Erythroblast (primary cell): ENCODE results near the gene MPV17L2.
"Not testable (repeated sequence)": the region's sequence is repeated elsewhere in the genome, so short reads cannot be mapped to it uniquely, and the experiment has no call there.

ENCODE experiments used
- DNase-seq, 2 experiments: peaks; one replicate each; lab custom pipeline; 2025; lab: John Stamatoyannopoulos, UW
- GATA1 ChIP-seq: IDR thresholded peaks from 2 replicates; pipeline ENCODE4 v1.6.1; 2011; ENCODE audit warnings: low read depth, mild to moderate bottlenecking, control low read depth, low read length, moderate library complexity
- POLR2A ChIP-seq: IDR thresholded peaks from 2 replicates; pipeline ENCODE4 v1.6.1; 2011; ENCODE audit warnings: mild to moderate bottlenecking, low read length

MPV17L2 gene

DNA sequence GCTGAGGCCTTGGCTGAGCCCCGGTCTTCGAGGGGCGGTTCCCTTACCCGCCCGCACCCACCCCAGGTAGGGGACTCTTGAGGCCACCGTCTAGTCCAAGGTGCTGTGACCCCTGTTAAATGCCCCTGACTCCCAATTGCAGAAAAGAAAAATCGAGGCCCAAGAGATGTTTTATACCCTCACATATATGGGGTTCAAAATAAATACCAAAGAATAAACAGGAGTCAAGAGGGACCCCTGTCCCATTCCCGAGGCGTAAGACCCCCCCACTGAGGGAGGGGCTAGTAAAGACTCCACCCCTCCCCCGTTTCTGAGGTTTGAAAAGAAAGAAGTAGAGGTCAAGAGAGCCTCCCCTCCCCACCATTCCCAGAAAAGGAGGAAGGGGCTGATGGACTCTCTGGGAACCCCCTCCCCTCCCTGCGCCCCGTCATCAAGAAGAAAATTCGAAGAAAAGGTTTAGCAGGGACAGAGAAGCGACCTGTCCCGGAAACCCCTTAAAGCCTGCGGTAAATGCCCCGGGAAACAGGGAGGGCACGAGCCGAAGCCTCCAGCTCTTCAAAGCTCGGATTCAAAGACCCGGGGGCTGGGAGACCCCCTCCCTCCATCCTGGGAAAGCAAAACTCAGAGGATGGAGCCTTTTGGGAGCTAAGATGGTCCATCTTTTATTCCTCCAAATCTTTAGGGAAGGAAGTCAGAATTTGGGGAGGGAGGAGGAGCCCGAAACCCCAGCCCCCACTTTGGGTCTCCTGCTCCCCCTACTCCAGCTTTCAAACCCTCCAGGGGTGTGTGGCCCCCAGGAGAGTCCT, 11.6 kb downstream of the MPV17L2 start:
- no peak for DNase-seq
- TF ChIP-seq GATA1 = no peak
- peak; percentile 61 for TF ChIP-seq POLR2A

GRCh38 chr19:18205200-18205892, 12.3 kb downstream of the MPV17L2 start:
- TF ChIP-seq POLR2A = no peak
- no peak for TF ChIP-seq GATA1
- peak; percentile 64 to 74 for DNase-seq

- no peak for DNase-seq
- no peak for TF ChIP-seq GATA1
- TF ChIP-seq POLR2A = no peak
Observed at GRCh38 chr19:18206018-18206417, 13.0 kb downstream of the MPV17L2 start.

- DNase-seq = peak in 1 of 2 experiments; percentile 63
- no peak for TF ChIP-seq GATA1
Observed at GRCh38 chr19:18208098-18208951, 15.3 kb downstream of the MPV17L2 start.

- not testable (repeated sequence) for DNase-seq
Observed at GRCh38 chr19:18209912-18210311, 16.9 kb downstream of the MPV17L2 start.

- DNase-seq = no peak
- TF ChIP-seq GATA1 = no peak
- TF ChIP-seq POLR2A = no peak
Observed at GRCh38 chr19:18211683-18212082, 18.7 kb downstream of the MPV17L2 start.

DNA sequence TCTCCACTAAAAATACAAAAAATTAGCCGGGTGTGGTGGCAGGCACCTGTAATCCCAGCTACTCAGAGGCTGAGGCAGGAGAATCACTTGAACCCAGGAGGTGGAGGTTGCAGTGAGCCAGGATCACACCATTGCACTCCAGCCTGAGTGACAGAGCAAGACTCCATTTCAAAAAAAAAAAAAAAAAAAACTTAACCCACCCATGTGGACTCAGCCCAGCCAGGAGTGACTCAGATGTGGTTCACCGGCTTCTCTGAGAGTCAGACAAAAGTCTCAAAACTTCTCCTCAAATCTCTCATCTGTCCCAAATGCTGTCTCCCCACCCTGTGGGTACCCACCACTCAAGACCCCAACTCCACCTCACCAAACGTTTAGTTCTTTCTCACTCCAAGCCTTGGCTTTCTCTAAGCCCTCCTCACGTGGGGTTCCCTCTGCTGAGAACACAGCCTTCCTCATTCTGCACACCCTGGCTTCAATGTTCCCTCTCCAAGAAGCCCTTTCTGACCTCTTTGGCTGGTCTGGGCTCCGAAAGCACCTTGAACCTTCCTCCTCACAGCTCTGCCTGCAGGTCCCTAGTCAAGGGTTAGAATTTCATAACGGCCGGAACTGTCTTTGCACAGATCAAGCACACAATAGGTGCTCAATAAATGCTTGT, 21.9 kb downstream of the MPV17L2 start:
- TF ChIP-seq POLR2A (no peak), GATA1 (no peak)

DNA sequence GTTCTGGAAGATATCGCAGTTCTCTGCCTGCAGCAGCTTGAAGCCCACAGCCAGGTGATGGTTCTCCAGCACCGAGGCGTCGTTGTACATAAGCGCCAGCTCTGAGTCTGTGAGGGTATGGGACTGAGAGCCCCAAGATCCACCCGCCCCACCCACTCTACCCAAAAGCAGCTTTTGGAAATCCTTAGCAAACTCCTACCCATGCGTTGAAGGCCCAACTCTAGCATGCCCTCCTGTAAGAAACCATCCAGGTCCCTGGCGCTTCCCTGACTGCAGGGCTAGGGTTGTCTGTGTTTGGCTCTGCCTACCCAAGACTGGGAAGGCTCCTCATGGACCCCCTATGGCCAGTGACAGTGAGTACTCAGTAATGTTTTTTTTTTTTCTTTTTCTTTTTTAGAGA, 23.8 kb downstream of the MPV17L2 start:
- no peak for TF ChIP-seq POLR2A
- no peak for TF ChIP-seq GATA1
- DNase-seq = no peak

More for the DNA sequence above, 21.9 kb downstream of the MPV17L2 start:
- DNase-seq = peak in 1 of 2 experiments; percentile 41

- DNase-seq = no peak
- no peak for TF ChIP-seq POLR2A
- TF ChIP-seq GATA1 = no peak
Observed at GRCh38 chr19:18218159-18218558, 25.1 kb downstream of the MPV17L2 start.

DNA sequence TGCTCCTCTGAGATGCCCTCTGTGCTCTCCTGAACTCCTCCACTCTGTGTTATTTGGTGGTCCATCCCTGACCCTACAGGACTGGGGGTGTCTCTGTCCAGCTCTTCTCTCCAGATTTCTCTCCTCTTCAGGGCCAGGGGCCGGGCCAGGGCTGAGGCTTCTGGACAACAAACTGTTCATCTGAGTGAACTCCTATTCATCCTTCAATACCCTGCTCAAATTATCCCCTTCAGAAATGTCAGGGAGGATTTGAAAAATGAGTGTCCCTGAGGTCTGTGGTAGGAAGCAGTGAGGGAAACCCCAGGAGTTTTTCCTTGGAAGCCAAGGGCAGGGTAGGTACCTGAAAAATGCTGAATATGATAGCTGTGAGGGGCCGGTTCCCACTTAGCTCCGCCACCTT, 25.6 kb downstream of the MPV17L2 start:
- no peak for TF ChIP-seq GATA1
- no peak for TF ChIP-seq POLR2A
- no peak for DNase-seq

DNA sequence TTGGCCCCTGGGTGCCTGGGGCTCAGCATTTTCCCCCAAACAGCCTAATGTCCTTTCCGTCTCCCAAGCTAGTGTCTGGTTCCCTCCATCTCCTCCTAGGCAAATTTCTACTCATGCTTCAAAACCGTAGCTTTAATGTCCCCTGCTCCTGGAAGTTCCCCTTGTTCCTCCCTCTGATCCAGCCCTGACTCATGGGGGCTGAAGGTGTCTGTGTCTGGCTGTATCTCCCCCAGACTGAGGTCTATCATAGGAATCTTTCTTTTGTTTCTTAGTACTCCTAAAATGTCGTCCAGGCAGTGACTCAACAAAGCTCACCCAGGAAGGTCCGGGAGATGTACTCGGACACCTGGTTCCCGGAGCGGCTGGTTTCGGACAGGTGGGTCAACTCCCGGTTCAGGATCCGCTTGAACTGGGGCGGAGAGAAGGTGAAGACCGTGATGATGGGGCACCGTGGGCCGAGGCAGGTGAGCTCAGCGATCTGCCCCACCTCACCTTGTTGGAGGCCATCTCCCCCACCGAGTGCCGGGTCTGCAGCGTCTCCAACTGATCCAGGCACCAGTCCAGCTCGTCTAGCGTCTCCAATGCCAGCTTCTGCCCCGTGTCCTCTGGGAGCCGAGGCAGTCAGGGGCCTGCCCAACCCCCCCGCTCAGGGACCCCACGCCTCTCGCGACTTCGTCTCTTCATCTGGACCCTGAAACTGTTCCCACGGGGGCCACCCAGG, 27.1 kb downstream of the MPV17L2 start:
- DNase-seq = no peak
- no peak for TF ChIP-seq GATA1
- TF ChIP-seq POLR2A = no peak

DNA sequence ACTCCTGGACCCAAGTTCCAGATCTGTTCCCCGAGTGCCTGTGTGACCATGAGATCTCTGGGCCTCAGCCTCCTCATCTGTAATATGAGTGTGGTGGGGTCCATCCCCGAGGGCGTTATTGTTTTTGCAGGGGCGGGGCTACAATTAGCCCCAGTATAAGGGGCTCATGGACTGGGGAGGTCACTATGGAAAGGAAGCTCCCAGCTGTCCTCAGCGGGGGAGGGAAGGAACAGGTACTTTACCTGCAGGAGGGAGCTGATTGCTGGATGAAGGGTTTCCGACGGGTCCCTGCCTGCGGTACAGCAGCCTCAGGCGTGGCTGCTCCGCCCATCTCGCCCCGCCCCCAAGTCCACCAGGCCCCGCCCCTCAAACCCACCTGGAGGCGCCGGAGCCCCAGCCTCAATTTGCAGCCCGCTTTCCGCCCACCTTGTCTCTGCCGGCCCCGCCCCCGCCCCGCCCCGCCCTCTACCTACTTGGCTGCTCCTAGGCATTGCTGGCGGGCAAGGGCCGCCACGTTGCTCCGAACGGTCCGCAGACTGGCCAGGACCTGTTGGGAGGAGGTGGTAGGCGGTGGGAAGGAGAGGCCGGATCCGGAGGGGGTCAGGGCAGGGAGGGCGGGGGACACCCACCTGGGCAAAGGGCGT, 27.7 kb downstream of the MPV17L2 start:
- TF ChIP-seq POLR2A (no peak), GATA1 (no peak)
- no peak for DNase-seq
